IPS DF 6.9 (cell line): ENCODE results near the gene SESN3.
"Not testable (repeated sequence)": the region's sequence is repeated elsewhere in the genome, so short reads cannot be mapped to it uniquely, and the experiment has no call there.

Experiments used
- DNase-seq: peaks from one replicate; pipeline ENCODE4 v3.0.0-alpha.2; 2013; ENCODE audit warnings: low read depth, low spot score
- H3K27ac ChIP-seq: one replicate; pipeline ENCODE4 v1.5.1; 2013; ENCODE audit warnings: low read length, control low read depth
- H3K27me3 ChIP-seq: 2 replicates; pipeline ENCODE4 v1.6.1; 2013; ENCODE audit warnings: mild to moderate bottlenecking, low read length; ENCODE audit not compliant: control insufficient read depth, insufficient read depth
- H3K36me3 ChIP-seq: 2 replicates; pipeline ENCODE4 v1.6.1; 2013; ENCODE audit warnings: low read length; ENCODE audit not compliant: control insufficient read depth, insufficient read depth
- H3K4me1 ChIP-seq: 2 replicates; pipeline ENCODE4 v1.6.1; 2013; ENCODE audit warnings: low read length; ENCODE audit not compliant: control insufficient read depth, insufficient read depth
- H3K4me3 ChIP-seq: 2 replicates; pipeline ENCODE4 v1.5.1; 2013; ENCODE audit warnings: mild to moderate bottlenecking, low read length
- H3K9me3 ChIP-seq: 2 replicates; pipeline ENCODE4 v1.6.1; 2013; ENCODE audit warnings: low read length, inconsistent platforms; ENCODE audit not compliant: control insufficient read depth, insufficient read depth
- WGBS: extraction: QIAGEN DNeasy Blood & Tissue Kit; methylation state at CpG from one replicate; pipeline ENCODE4 v1.1.7; 2013; ENCODE audit warnings: mixed read lengths, missing lambda C conversion rate; ENCODE audit not compliant: insufficient read length, insufficient coverage; 5-methylcytosine and 5-hydroxymethylcytosine counted together

SESN3 gene

GRCh38 chr11:95142431-95142830 lies 88.6 kb downstream of the SESN3 start:
- WGBS, result no CpG with 5 or more reads among the region's 2 CpGs
- DNase-seq, result no peak
- peaks cover 4% of the 10 kb centered on the region for H3K27me3 ChIP-seq
- H3K36me3 ChIP-seq, result no peaks in the 10 kb centered on the region
- H3K4me3 ChIP-seq, result no peak overlapping the region
- H3K9me3 ChIP-seq, result no peaks in the 10 kb centered on the region
- H3K27ac ChIP-seq, result no peak overlapping the region
- no peaks in the 10 kb centered on the region; the same call in 1 of the 2 replicates for H3K4me1 ChIP-seq

- no peak overlapping the region for H3K27ac ChIP-seq
- H3K9me3 ChIP-seq, result no peaks in the 10 kb centered on the region
- peaks cover 2% of the 10 kb centered on the region for H3K27me3 ChIP-seq
- no CpG with 5 or more reads among the region's 4 CpGs for WGBS
- H3K4me1 ChIP-seq, result no peaks in the 10 kb centered on the region; the same call in 1 of the 2 replicates
- no peaks in the 10 kb centered on the region for H3K36me3 ChIP-seq
- no peak for DNase-seq
- no peak overlapping the region for H3K4me3 ChIP-seq
Observed at GRCh38 chr11:95140397-95141033, 90.5 kb downstream of the SESN3 start.

GRCh38 chr11:95138448-95138847 lies 92.6 kb downstream of the SESN3 start:
- no peak overlapping the region for H3K27ac ChIP-seq
- DNase-seq, result no peak
- no peaks in the 10 kb centered on the region for H3K36me3 ChIP-seq
- H3K27me3 ChIP-seq, result peaks cover 2% of the 10 kb centered on the region
- H3K4me3 ChIP-seq, result no peak overlapping the region
- H3K9me3 ChIP-seq, result no peaks in the 10 kb centered on the region
- H3K4me1 ChIP-seq, result no peaks in the 10 kb centered on the region; the same call in 1 of the 2 replicates
- WGBS, result no CpG with 5 or more reads among the region's 2 CpGs

- no peaks in the 10 kb centered on the region for H3K4me1 ChIP-seq
Observed at GRCh38 chr11:95137299-95137698, 93.7 kb downstream of the SESN3 start.

GRCh38 chr11:95136747-95137146 lies 94.3 kb downstream of the SESN3 start:
- not testable (repeated sequence) for H3K4me1 ChIP-seq, H3K4me3 ChIP-seq, H3K27me3 ChIP-seq, H3K36me3 ChIP-seq, H3K27ac ChIP-seq, H3K9me3 ChIP-seq, DNase-seq
- WGBS, result no CpG with 5 or more reads among the region's 4 CpGs

More at GRCh38 chr11:95137299-95137698, 93.7 kb downstream of the SESN3 start:
- Histone ChIP-seq H3K36me3 (no peaks in the 10 kb centered on the region), H3K9me3 (no peaks in the 10 kb centered on the region), H3K27ac (no peak overlapping the region), H3K4me3 (no peak overlapping the region), H3K27me3 (peaks cover 2% of the 10 kb centered on the region)
- no peak for DNase-seq

GRCh38 chr11:95135880-95136279 lies 95.1 kb downstream of the SESN3 start:
- DNase-seq, result no peak
- Histone ChIP-seq H3K4me3 (no peak overlapping the region), H3K4me1 (no peaks in the 10 kb centered on the region), H3K9me3 (no peaks in the 10 kb centered on the region), H3K36me3 (no peaks in the 10 kb centered on the region), H3K27ac (no peak overlapping the region), H3K27me3 (no peaks in the 10 kb centered on the region; the same call in 1 of the 2 replicates)
- WGBS, result no CpG with 5 or more reads among the region's 2 CpGs

GRCh38 chr11:95135155-95135554 lies 95.8 kb downstream of the SESN3 start:
- H3K27me3 ChIP-seq, result no peaks in the 10 kb centered on the region; the same call in 1 of the 2 replicates
- H3K36me3 ChIP-seq, result no peaks in the 10 kb centered on the region
- H3K4me3 ChIP-seq, result no peak overlapping the region
- WGBS, result no CpG with 5 or more reads among the region's 6 CpGs
- no peaks in the 10 kb centered on the region for H3K9me3 ChIP-seq
- no peak for DNase-seq
- no peaks in the 10 kb centered on the region for H3K4me1 ChIP-seq
- no peak overlapping the region for H3K27ac ChIP-seq

GRCh38 chr11:95134491-95134890 lies 96.5 kb downstream of the SESN3 start:
- no peaks in the 10 kb centered on the region; the same call in 1 of the 2 replicates for H3K27me3 ChIP-seq
- no peaks in the 10 kb centered on the region for H3K36me3 ChIP-seq
- no peak overlapping the region for H3K4me3 ChIP-seq
- DNase-seq, result no peak
- no peaks in the 10 kb centered on the region for H3K4me1 ChIP-seq
- no peak overlapping the region for H3K27ac ChIP-seq
- H3K9me3 ChIP-seq, result no peaks in the 10 kb centered on the region
- WGBS, result no CpG with 5 or more reads among the region's 5 CpGs

- WGBS, result no CpG with 5 or more reads among the region's 2 CpGs
- H3K4me3 ChIP-seq, result no peak overlapping the region
- no peaks in the 10 kb centered on the region; the same call in 1 of the 2 replicates for H3K27me3 ChIP-seq
- no peak overlapping the region for H3K27ac ChIP-seq
- H3K9me3 ChIP-seq, result no peaks in the 10 kb centered on the region
- H3K4me1 ChIP-seq, result no peaks in the 10 kb centered on the region
- no peak for DNase-seq
- no peaks in the 10 kb centered on the region for H3K36me3 ChIP-seq
Observed at GRCh38 chr11:95132956-95133355, 98.0 kb downstream of the SESN3 start.

- H3K36me3 ChIP-seq, result no peaks in the 10 kb centered on the region
- H3K27ac ChIP-seq, result no peak overlapping the region
- no peak overlapping the region for H3K4me3 ChIP-seq
- WGBS, result no CpG with 5 or more reads among the region's 3 CpGs
- DNase-seq, result no peak
- H3K4me1 ChIP-seq, result no peaks in the 10 kb centered on the region
- no peaks in the 10 kb centered on the region for H3K27me3 ChIP-seq
- H3K9me3 ChIP-seq, result no peaks in the 10 kb centered on the region
Observed at GRCh38 chr11:95128602-95129001, 102.4 kb downstream of the SESN3 start.

GRCh38 chr11:95123556-95123955 lies 107.4 kb downstream of the SESN3 start:
- H3K4me3 ChIP-seq, result no peak overlapping the region
- H3K36me3 ChIP-seq, result no peaks in the 10 kb centered on the region
- H3K27ac ChIP-seq, result no peak overlapping the region
- no CpG with 5 or more reads among the region's 3 CpGs for WGBS
- no peak for DNase-seq
- H3K9me3 ChIP-seq, result no peaks in the 10 kb centered on the region
- H3K27me3 ChIP-seq, result no peaks in the 10 kb centered on the region
- no peaks in the 10 kb centered on the region for H3K4me1 ChIP-seq
